NCI-H1694 treated with DMSO at 0.1 percent for 48 hours (cell line): ENCODE results near the gene CD2BP2.
"Not testable (repeated sequence)": the region's sequence is repeated elsewhere in the genome, so short reads cannot be mapped to it uniquely, and the experiment has no call there.

ENCODE experiments used
- DNase-seq: peaks from one replicate; lab custom pipeline; 2025; lab: John Stamatoyannopoulos, UW

CD2BP2 gene

GRCh38 chr16:30355144-30355953, at the start of gene CD2BP2:
CD2BP2 (minus strand) TSS chr16:30355308; CDS start chr16:30354681, 627 bp downstream.
- DNase-seq, result peak; percentile 90

GRCh38 chr16:30401768-30402425, 46.8 kb upstream of the CD2BP2 start:
- no peak for DNase-seq

- no peak for DNase-seq
Measured at GRCh38 chr16:30399435-30400186, 44.5 kb upstream of the CD2BP2 start.

GRCh38 chr16:30398661-30399434, 43.7 kb upstream of the CD2BP2 start:
- DNase-seq, result no peak

GRCh38 chr16:30397776-30398660, 42.9 kb upstream of the CD2BP2 start:
- DNase-seq, result no peak

- DNase-seq, result no peak
Measured at GRCh38 chr16:30397056-30397455, 41.9 kb upstream of the CD2BP2 start.

- not testable (repeated sequence) for DNase-seq
Measured at GRCh38 chr16:30396627-30397026, 41.5 kb upstream of the CD2BP2 start.

- DNase-seq, result no peak
Measured at GRCh38 chr16:30395992-30396585, 41.0 kb upstream of the CD2BP2 start.

- peak; percentile 63 for DNase-seq
Measured at GRCh38 chr16:30395155-30395991, 40.3 kb upstream of the CD2BP2 start, which contains the start of gene ZNF48. ZNF48 (plus strand) TSS chr16:30395420; CDS start chr16:30395795, 375 bp downstream.

- DNase-seq, result no peak
Measured at GRCh38 chr16:30394592-30395154, 39.6 kb upstream of the CD2BP2 start.

- no peak for DNase-seq
Measured at GRCh38 chr16:30383521-30383920, 28.4 kb upstream of the CD2BP2 start.

- no peak for DNase-seq
Measured at GRCh38 chr16:30382111-30382881, 27.2 kb upstream of the CD2BP2 start, which contains the start of gene SEPTIN1. SEPTIN1 (minus strand) TSS chr16:30382561; CDS start chr16:30382542, 19 bp downstream.

- no peak for DNase-seq
Measured at GRCh38 chr16:30381291-30382041, 26.4 kb upstream of the CD2BP2 start.

GRCh38 chr16:30380803-30381208, 25.7 kb upstream of the CD2BP2 start:
- DNase-seq, result no peak

GRCh38 chr16:30380072-30380802, 25.1 kb upstream of the CD2BP2 start:
- no peak for DNase-seq

- no peak for DNase-seq
Measured at GRCh38 chr16:30379158-30379783, 24.2 kb upstream of the CD2BP2 start.
